ENCODE results near the gene MAGI2. TPM values are rescaled to one million over a fixed set of nuclear protein-coding genes. Genes with fewer than 3 reads are reported as not detected.

Gene MAGI2
- total and polyA plus RNA-seq, 2 experiments from 2014 or later: 16.8 to 24.7 TPM

DNA sequence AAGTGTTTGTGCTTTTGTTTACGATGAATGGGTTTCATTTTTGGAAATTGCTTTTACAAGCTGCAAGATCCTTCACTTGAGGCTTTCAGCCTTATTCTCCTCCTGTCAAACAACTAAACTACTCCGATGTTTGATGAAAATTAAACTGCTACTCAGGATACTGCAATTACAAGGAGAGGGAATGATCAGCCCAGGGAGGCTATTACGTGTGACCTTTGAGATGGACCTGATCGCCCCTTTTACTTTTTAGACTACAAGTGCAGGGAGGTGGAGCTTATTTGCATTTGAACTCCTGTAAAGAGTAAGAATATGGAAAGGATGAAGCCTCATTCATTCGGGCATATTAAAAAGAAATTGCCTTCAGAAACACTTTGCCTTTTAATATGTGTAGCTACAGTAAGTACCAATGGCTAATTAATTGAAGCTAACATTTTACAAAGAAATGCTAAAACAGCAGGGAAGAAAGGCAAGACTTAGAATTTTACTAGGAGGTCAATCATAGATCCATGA, 1435.8 kb downstream of the MAGI2 start:
- H3K9me3 ChIP-seq (ENCODE audit: low read depth): no peaks in the 10 kb centered on the region
- no peak overlapping the region for H3K4me3 ChIP-seq
- no peaks in the 10 kb centered on the region for H3K36me3 ChIP-seq
- TF ChIP-seq CTCF (IDR thresholded peaks at IDR 0.05; ENCODE audit: low read depth, low read length): no peak
- H3K27ac ChIP-seq: no peak overlapping the region
- peaks cover 5% of the 10 kb centered on the region for H3K4me1 ChIP-seq (ENCODE audit: low read depth)
- no peaks in the 10 kb centered on the region for H3K27me3 ChIP-seq
- DNase-seq (ENCODE audit: low read depth in 1 of 2, low spot score in 1 of 2): no peak

- Histone ChIP-seq H3K9me3 (ENCODE audit: low read depth) (no peaks in the 10 kb centered on the region), H3K27ac (no peak overlapping the region), H3K27me3 (no peaks in the 10 kb centered on the region), H3K4me1 (ENCODE audit: low read depth) (peaks cover 5% of the 10 kb centered on the region), H3K4me3 (no peak overlapping the region), H3K36me3 (no peaks in the 10 kb centered on the region)
- DNase-seq (ENCODE audit: low read depth in 1 of 2, low spot score in 1 of 2): peak in 1 of 2 donors; percentile 53
- TF ChIP-seq CTCF (IDR thresholded peaks at IDR 0.05; ENCODE audit: low read depth, low read length): no peak
Measured at GRCh38 chr7:78015574-78016260, 1437.8 kb downstream of the MAGI2 start.

DNA sequence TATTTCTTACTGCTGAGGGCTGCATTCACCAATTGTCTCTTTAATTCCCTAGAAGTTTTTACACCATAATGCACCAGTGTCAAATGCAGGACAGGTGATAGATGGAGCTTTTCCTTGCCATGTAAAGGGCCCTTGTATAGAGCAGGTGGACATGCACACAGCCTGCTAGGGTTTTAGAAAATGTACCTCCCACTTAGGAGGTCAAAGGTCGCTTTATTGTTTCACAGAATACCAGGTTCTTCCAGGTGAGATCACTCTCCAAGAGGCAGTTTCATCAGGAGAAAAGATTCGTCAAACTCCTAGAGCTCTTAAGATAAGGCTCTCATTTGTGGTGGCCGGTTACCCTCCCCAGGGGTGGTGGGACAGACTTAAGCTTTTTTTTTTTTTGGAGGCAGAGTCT, 1439.1 kb downstream of the MAGI2 start:
- Histone ChIP-seq H3K27me3 (no peaks in the 10 kb centered on the region), H3K36me3 (no peaks in the 10 kb centered on the region)

DNA sequence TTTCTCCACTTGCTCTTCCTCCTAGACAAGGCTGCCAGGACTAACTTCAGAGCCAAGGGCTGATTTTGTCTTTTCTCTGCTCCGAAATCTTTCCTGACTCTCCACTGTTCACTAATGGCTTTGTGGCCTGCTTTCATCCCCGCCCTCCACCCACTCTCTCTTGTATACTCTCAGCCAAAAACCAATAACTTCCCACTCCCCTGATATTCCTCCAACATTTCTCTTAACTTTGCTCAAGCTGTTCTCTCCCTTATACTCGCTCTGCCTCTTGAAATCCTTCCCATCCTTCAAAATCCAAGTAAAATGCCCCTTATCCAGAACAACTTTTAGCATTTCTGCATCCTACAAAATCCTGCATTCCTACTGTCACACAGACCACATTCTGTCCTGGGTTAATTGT, 1440.1 kb downstream of the MAGI2 start:
- Histone ChIP-seq H3K9me3 (ENCODE audit: low read depth) (no peaks in the 10 kb centered on the region), H3K27me3 (no peaks in the 10 kb centered on the region), H3K36me3 (no peaks in the 10 kb centered on the region), H3K4me3 (no peak overlapping the region), H3K4me1 (ENCODE audit: low read depth) (peaks cover under 1% of the 10 kb centered on the region), H3K27ac (no peak overlapping the region)
- TF ChIP-seq CTCF (IDR thresholded peaks at IDR 0.05; ENCODE audit: low read depth, low read length): no peak
- no peak for DNase-seq (ENCODE audit: low read depth in 1 of 2, low spot score in 1 of 2)

More for the DNA sequence above, 1439.1 kb downstream of the MAGI2 start:
- Histone ChIP-seq H3K4me1 (ENCODE audit: low read depth) (peaks cover 5% of the 10 kb centered on the region), H3K4me3 (no peak overlapping the region), H3K9me3 (ENCODE audit: low read depth) (no peaks in the 10 kb centered on the region), H3K27ac (no peak overlapping the region)
- TF ChIP-seq CTCF (IDR thresholded peaks at IDR 0.05; ENCODE audit: low read depth, low read length): no peak
- DNase-seq (ENCODE audit: low read depth in 1 of 2, low spot score in 1 of 2): no peak

- Histone ChIP-seq H3K4me3 (no peak overlapping the region), H3K4me1 (ENCODE audit: low read depth) (no peaks in the 10 kb centered on the region), H3K27ac (no peak overlapping the region), H3K27me3 (no peaks in the 10 kb centered on the region), H3K9me3 (ENCODE audit: low read depth) (no peaks in the 10 kb centered on the region), H3K36me3 (no peaks in the 10 kb centered on the region)
- no peak for TF ChIP-seq CTCF (IDR thresholded peaks at IDR 0.05; ENCODE audit: low read depth, low read length)
- no peak for DNase-seq (ENCODE audit: low read depth in 1 of 2, low spot score in 1 of 2)
Measured at GRCh38 chr7:78011642-78012041, 1441.8 kb downstream of the MAGI2 start.

Measured in cardiac muscle cell (in vitro differentiated cells and primary cell).